ENCODE data around the gene ARHGAP8.

GRCh38 chr22:44723801-44724200 is 28.6 kb upstream of the ARHGAP8 start:
- TF ChIP-seq CTCF (IDR thresholded peaks at IDR 0.05; ENCODE audit: insufficient read depth, low read length) (no peak), POLR2AphosphoS5 (IDR thresholded peaks at IDR 0.05; ENCODE audit: low read depth) (no peak)

All from HL-60 (cell line).